ENCODE data around the gene BCL11A.

BCL11A gene

GRCh38 chr2:60415814-60416213, 137.6 kb downstream of the BCL11A start:
- ATAC-seq, result no peak
- Mint-ChIP-seq H3K27ac (no peak overlapping the region), H3K9me3 (peaks cover 4% of the 10 kb centered on the region), H3K4me3 (no peak overlapping the region), H3K4me1 (peaks cover 8% of the 10 kb centered on the region), H3K27me3 (peaks cover 2% of the 10 kb centered on the region), H3K36me3 (ENCODE audit: low read depth) (no peaks in the 10 kb centered on the region)
- no peak for DNase-seq

DNA sequence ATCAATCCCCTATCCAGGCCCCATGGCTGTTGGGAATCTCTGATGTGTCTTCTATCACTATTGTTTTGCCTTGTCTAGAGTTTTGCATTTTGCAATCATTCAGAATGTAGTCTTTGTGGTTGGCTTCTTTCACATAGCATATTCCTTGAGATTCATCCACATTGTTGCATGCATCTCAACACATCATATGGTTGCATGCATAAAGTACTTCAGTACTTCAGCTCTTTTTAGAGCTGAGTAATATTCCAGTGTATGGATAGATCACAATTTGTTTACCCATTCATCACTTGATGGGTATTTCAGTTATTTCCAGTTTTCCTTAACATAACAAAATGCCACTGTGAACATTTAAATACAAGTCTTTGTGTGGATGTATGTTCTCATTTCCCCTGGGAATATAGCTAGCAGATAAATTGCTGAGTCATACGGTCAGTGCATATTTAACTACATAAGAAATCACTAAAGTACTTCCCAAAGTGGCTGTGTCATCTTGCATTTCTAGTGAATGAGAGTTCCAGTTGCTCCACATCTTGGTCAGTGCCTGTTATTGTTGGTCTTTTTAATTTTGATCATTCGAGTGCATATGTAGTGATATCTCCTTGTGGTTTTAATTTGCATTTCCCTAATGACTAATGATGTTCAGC, 138.8 kb downstream of the BCL11A start:
- Mint-ChIP-seq H3K27me3 (peaks cover 2% of the 10 kb centered on the region), H3K4me1 (peaks cover 8% of the 10 kb centered on the region), H3K27ac (peak overlapping the region; percentile 16), H3K9me3 (peaks cover 4% of the 10 kb centered on the region), H3K4me3 (no peak overlapping the region), H3K36me3 (ENCODE audit: low read depth) (no peaks in the 10 kb centered on the region)
- ATAC-seq (no peak), DNase-seq (no peak)

DNA sequence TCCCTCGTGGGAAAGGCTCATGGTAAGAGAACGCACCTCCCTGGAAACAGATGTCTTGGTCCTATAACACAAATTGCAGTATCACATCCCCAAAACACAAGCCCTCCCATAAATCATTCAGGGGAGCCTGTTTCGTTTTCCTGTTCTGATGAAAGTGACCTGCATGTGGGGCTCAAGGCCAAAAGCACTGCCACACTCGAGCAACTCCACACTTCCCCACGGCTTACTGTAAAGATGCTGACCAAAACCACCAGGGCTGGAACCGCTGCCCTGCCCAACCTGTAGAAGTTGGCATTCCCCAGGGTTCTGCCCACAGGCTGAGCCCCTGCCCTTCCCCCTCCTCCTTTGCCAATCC, 139.7 kb downstream of the BCL11A start:
- Mint-ChIP-seq H3K4me3 (no peak overlapping the region), H3K9me3 (peaks cover 4% of the 10 kb centered on the region), H3K4me1 (peaks cover 8% of the 10 kb centered on the region), H3K27me3 (peaks cover 2% of the 10 kb centered on the region), H3K36me3 (ENCODE audit: low read depth) (no peaks in the 10 kb centered on the region), H3K27ac (peak overlapping the region; percentile 16)
- ATAC-seq (no peak), DNase-seq (no peak)

- Mint-ChIP-seq H3K4me1 (peaks cover 8% of the 10 kb centered on the region), H3K9me3 (peaks cover 4% of the 10 kb centered on the region), H3K36me3 (ENCODE audit: low read depth) (no peaks in the 10 kb centered on the region), H3K27ac (peak overlapping the region; percentile 16), H3K27me3 (peaks cover 2% of the 10 kb centered on the region), H3K4me3 (no peak overlapping the region)
- ATAC-seq (no peak), DNase-seq (no peak)
Measured at GRCh38 chr2:60413069-60413813, 140.2 kb downstream of the BCL11A start.

DNA sequence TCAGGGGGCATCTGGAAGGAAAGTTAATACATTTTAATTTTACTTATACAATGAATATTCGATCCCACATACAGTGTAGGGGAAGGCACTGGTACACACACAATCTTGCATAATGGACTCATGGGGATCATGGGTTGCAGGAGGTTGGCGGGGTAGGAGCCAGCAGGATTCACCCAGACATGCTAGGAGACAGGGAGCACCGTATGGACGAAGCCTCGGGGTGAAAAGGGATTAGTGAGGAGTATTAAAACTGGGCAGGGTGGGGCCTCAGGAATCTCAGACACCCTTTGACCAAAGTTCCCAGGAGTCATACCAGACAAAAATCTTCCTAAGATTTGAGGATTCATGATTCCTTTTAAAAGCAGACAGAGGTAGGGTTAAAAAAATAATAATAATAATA, 140.8 kb downstream of the BCL11A start:
- ATAC-seq, result no peak
- peaks cover 2% of the 10 kb centered on the region for H3K27me3 Mint-ChIP-seq
- peaks cover 8% of the 10 kb centered on the region for H3K4me1 Mint-ChIP-seq
- DNase-seq, result no peak
- H3K9me3 Mint-ChIP-seq, result peaks cover 4% of the 10 kb centered on the region
- no peak overlapping the region for H3K4me3 Mint-ChIP-seq
- H3K27ac Mint-ChIP-seq, result no peak overlapping the region
- no peaks in the 10 kb centered on the region for H3K36me3 Mint-ChIP-seq (ENCODE audit: low read depth)

DNA sequence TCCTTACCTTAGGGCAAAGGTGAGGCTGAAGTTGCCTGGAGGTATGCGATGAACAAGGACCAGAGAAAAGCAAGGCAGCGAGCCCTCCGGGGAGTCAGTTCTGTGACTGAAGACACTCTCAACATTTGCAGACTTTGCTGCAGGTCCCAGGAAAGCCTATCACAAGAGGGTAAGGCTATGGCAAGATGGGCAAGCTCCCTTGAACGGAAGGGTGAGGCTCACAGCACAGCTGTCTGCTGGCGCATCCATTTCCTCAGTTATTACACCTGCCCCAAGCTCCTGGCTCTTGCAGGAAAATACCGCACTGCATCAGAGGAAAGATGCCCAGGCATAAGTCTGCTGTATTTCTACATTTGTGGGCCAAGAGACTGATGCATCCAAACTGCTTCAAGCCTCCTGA, 141.4 kb downstream of the BCL11A start:
- H3K27me3 Mint-ChIP-seq, result peaks cover 2% of the 10 kb centered on the region
- no peaks in the 10 kb centered on the region for H3K36me3 Mint-ChIP-seq (ENCODE audit: low read depth)
- peaks cover 4% of the 10 kb centered on the region for H3K9me3 Mint-ChIP-seq
- ATAC-seq (no peak), DNase-seq (no peak)
- peaks cover 8% of the 10 kb centered on the region for H3K4me1 Mint-ChIP-seq
- H3K4me3 Mint-ChIP-seq, result no peak overlapping the region
- no peak overlapping the region for H3K27ac Mint-ChIP-seq

GRCh38 chr2:60411295-60411694, 142.2 kb downstream of the BCL11A start:
- DNase-seq, result no peak
- H3K4me3 Mint-ChIP-seq, result no peak overlapping the region
- H3K27ac Mint-ChIP-seq, result no peak overlapping the region
- no peaks in the 10 kb centered on the region for H3K36me3 Mint-ChIP-seq (ENCODE audit: low read depth)
- peaks cover 4% of the 10 kb centered on the region for H3K9me3 Mint-ChIP-seq
- peaks cover 12% of the 10 kb centered on the region for H3K4me1 Mint-ChIP-seq
- peaks cover 2% of the 10 kb centered on the region for H3K27me3 Mint-ChIP-seq
- ATAC-seq, result no peak

DNA sequence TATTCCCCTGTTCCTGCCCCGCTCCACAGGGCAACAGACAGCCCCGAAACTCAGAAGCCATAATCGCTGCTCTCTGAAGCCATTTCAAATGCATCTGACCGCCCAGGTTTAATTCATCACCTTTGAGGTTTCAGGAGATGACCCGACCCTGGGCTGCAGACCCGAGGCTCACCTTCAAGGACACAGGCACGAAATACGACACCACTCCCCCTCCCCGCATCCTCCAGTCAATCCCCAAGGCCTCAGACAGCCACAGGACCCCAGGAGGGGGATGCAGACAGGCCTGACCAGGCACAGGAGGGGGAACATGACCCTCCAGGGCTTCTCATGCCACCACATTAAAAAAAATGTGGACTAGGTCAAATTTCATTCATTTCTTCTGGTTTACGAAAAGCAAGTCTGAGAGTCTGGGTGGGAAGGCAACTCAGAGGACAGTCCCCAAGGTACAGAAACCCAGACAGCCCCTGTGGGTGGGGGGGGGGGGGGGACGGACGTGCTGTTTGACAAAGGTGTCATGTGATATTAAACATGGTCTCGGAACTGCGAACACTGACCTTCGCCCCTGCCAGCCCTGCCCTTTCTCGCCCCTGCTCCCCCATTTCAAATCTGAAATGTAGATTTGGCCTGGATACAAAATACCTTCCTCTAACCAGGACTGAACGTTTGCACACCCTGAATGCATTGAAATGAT, 142.9 kb downstream of the BCL11A start:
- ATAC-seq (no peak), DNase-seq (no peak)
- peaks cover 2% of the 10 kb centered on the region for H3K27me3 Mint-ChIP-seq
- peaks cover 12% of the 10 kb centered on the region for H3K4me1 Mint-ChIP-seq
- no peak overlapping the region for H3K27ac Mint-ChIP-seq
- no peaks in the 10 kb centered on the region for H3K36me3 Mint-ChIP-seq (ENCODE audit: low read depth)
- no peak overlapping the region for H3K4me3 Mint-ChIP-seq
- peaks cover 4% of the 10 kb centered on the region for H3K9me3 Mint-ChIP-seq

GRCh38 chr2:60409531-60409871, 144.0 kb downstream of the BCL11A start:
- Mint-ChIP-seq H3K27me3 (peaks cover 2% of the 10 kb centered on the region), H3K27ac (no peak overlapping the region), H3K4me3 (no peak overlapping the region), H3K36me3 (ENCODE audit: low read depth) (no peaks in the 10 kb centered on the region), H3K9me3 (peaks cover 4% of the 10 kb centered on the region), H3K4me1 (peaks cover 14% of the 10 kb centered on the region)
- DNase-seq (no peak), ATAC-seq (no peak)

GRCh38 chr2:60408811-60409530, 144.5 kb downstream of the BCL11A start:
- no peaks in the 10 kb centered on the region for H3K36me3 Mint-ChIP-seq (ENCODE audit: low read depth)
- peaks cover 10% of the 10 kb centered on the region for H3K4me1 Mint-ChIP-seq
- DNase-seq (no peak), ATAC-seq (no peak)
- no peak overlapping the region for H3K27ac Mint-ChIP-seq
- no peak overlapping the region for H3K4me3 Mint-ChIP-seq
- no peaks in the 10 kb centered on the region for H3K9me3 Mint-ChIP-seq
- H3K27me3 Mint-ChIP-seq, result no peaks in the 10 kb centered on the region

DNA sequence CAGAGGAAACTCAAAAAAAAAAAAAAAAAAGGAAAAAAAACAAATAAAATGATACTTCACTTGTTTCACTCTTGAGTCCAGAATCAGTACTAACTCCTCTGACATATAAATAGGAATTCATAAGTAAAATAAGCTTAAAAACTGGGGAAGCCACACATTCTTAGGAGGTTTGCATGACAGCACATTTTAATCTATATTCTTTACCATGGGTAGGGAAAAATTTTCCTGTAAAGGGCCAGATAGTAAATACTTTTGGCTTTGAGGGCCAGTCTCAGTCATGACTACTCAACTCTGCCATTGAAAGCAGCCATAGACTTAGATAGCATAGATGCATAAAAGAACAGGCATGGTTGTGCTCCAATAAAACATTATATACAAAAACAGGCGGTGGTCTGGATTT, 145.2 kb downstream of the BCL11A start:
- H3K36me3 Mint-ChIP-seq (ENCODE audit: low read depth), result no peaks in the 10 kb centered on the region
- peaks cover 10% of the 10 kb centered on the region for H3K4me1 Mint-ChIP-seq
- no peaks in the 10 kb centered on the region for H3K27me3 Mint-ChIP-seq
- H3K27ac Mint-ChIP-seq, result no peak overlapping the region
- no peak for DNase-seq
- no peak overlapping the region for H3K4me3 Mint-ChIP-seq
- H3K9me3 Mint-ChIP-seq, result no peaks in the 10 kb centered on the region
- ATAC-seq, result no peak

- H3K27me3 Mint-ChIP-seq, result no peaks in the 10 kb centered on the region
- no peaks in the 10 kb centered on the region for H3K36me3 Mint-ChIP-seq (ENCODE audit: low read depth)
- no peak overlapping the region for H3K4me3 Mint-ChIP-seq
- no peak for DNase-seq
- no peak overlapping the region for H3K27ac Mint-ChIP-seq
- no peaks in the 10 kb centered on the region for H3K9me3 Mint-ChIP-seq
- no peak for ATAC-seq
- peaks cover 10% of the 10 kb centered on the region for H3K4me1 Mint-ChIP-seq
Measured at GRCh38 chr2:60407398-60407797, 146.1 kb downstream of the BCL11A start.

- Mint-ChIP-seq H3K9me3 (no peaks in the 10 kb centered on the region), H3K4me1 (peaks cover 7% of the 10 kb centered on the region), H3K27ac (no peak overlapping the region), H3K36me3 (ENCODE audit: low read depth) (no peaks in the 10 kb centered on the region), H3K27me3 (no peaks in the 10 kb centered on the region), H3K4me3 (no peak overlapping the region)
- DNase-seq, result no peak
- ATAC-seq, result no peak
Measured at GRCh38 chr2:60406192-60406591, 147.3 kb downstream of the BCL11A start.

GRCh38 chr2:60405271-60405919, 148.1 kb downstream of the BCL11A start:
- DNase-seq, result no peak
- Mint-ChIP-seq H3K36me3 (ENCODE audit: low read depth) (no peaks in the 10 kb centered on the region), H3K9me3 (no peaks in the 10 kb centered on the region), H3K27ac (no peak overlapping the region), H3K4me1 (peaks cover 10% of the 10 kb centered on the region), H3K27me3 (no peaks in the 10 kb centered on the region), H3K4me3 (no peak overlapping the region)
- no peak for ATAC-seq

Data from activated naive CD8-positive, alpha-beta T cell treated with anti-CD3 and anti-CD28 coated beads, Interleukin-2, amount 50 U/mL, for 24 hours (primary cell).